NCI-H345 (cell line): ENCODE data around the gene LASP1NB.
"Not testable (repeated sequence)": the region's sequence is repeated elsewhere in the genome, so short reads cannot be mapped to it uniquely, and the experiment has no call there.

Source experiments
- DNase-seq: peaks from one replicate; lab custom pipeline; 2025; lab: John Stamatoyannopoulos, UW

LASP1NB gene

DNA sequence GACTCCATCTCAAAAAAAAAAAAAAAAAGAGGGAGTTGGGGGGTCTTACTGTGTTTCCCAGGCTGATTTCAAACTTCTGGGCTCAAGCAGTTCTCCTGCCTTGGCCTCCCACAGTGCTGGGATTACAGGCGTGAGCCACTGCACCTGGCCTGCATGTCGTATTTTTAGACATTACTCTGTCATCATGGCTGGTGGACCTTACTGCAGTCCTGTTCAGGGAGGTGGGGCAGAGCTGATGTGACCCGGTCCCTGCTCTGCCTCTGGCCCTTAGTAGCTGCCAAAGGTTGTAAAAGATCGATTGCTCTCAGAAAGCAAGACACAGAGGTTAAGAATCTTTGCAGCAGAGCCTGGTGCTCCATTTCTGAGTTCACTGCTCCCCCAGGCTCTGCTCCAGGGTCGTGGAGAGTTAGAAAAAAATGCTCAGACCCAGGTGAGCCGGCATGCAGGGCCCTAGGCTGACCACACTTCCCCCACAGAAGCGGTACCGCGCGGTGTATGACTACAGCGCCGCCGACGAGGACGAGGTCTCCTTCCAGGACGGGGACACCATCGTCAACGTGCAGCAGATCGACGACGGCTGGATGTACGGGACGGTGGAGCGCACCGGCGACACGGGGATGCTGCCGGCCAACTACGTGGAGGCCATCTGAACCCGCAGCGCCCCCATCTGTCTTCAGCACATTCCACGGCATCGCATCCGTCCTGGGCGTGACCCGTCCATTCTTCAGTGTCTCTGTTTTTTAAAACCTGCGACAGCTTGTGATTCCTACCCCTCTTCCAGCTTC, 7.1 kb upstream of the LASP1NB start:
- no peak for DNase-seq

DNA sequence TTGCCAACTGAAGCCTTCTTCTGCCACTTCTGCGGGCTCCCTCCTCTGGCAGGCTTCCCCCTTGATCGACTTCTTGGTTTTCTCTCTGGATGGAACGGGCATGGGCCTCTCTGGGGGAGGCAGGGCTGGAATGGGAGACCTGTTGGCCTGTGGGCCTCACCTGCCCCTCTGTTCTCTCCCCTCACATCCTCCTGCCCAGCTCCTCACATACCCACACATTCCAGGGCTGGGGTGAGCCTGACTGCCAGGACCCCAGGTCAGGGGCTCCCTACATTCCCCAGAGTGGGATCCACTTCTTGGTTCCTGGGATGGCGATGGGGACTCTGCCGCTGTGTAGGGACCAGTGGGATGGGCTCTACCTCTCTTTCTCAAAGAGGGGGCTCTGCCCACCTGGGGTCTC, 6.5 kb upstream of the LASP1NB start:
- DNase-seq, result no peak

DNA sequence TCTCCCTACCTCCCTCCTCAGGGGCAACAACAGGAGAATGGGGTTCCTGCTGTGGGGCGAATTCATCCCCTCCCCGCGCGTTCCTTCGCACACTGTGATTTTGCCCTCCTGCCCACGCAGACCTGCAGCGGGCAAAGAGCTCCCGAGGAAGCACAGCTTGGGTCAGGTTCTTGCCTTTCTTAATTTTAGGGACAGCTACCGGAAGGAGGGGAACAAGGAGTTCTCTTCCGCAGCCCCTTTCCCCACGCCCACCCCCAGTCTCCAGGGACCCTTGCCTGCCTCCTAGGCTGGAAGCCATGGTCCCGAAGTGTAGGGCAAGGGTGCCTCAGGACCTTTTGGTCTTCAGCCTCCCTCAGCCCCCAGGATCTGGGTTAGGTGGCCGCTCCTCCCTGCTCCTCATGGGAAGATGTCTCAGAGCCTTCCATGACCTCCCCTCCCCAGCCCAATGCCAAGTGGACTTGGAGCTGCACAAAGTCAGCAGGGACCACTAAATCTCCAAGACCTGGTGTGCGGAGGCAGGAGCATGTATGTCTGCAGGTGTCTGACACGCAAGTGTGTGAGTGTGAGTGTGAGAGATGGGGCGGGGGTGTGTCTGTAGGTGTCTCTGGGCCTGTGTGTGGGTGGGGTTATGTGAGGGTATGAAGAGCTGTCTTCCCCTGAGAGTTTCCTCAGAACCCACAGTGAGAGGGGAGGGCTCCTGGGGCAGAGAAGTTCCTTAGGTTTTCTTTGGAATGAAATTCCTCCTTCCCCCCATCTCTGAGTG, 5.9 kb upstream of the LASP1NB start:
- no peak for DNase-seq

DNA sequence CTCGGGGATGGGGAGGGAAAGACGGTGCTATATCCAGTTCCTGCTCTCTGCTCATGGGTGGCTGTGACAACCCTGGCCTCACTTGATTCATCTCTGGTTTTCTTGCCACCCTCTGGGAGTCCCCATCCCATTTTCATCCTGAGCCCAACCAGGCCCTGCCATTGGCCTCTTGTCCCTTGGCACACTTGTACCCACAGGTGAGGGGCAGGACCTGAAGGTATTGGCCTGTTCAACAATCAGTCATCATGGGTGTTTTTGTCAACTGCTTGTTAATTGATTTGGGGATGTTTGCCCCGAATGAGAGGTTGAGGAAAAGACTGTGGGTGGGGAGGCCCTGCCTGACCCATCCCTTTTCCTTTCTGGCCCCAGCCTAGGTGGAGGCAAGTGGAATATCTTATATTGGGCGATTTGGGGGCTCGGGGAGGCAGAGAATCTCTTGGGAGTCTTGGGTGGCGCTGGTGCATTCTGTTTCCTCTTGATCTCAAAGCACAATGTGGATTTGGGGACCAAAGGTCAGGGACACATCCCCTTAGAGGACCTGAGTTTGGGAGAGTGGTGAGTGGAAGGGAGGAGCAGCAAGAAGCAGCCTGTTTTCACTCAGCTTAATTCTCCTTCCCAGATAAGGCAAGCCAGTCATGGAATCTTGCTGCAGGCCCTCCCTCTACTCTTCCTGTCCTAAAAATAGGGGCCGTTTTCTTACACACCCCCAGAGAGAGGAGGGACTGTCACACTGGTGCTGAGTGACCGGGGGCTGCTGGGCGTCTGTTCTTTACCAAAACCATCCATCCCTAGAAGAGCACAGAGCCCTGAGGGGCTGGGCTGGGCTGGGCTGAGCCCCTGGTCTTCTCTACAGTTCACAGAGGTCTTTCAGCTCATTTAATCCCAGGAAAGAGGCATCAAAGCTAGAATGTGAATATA, 4.8 kb upstream of the LASP1NB start:
- no peak for DNase-seq

DNA sequence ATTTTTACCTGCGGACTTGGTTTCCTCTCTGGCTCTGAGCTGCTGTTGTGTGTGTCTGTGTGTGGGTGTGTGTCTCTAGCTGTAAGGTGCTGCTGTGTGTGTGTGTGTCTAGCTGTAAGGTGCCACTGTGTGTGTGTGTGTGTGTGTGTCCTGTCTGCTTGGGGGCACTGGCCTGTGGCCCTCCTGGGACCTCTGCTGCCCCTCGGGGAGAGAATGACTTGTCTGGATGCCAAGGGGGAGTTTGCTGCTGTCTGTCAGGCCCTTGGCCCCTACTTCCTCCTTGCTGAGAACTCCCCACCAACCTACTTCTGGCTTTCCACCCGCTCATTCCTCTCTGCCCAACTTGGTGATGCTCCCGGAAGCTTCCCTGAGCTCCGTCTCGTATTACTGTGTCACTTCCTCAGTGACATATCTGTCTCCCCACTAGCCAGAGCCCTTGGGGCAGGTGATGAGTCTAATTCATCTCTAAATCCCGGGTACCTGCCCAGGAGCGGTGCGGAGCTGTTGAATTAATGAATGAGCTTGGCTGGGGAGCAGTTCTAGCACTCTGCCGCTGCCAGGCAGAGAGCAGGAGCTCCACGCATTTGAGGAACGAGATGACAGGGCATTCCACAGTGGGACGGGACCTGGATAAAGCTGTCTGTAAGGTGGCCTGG, 3.5 kb upstream of the LASP1NB start:
- DNase-seq, result no peak

DNA sequence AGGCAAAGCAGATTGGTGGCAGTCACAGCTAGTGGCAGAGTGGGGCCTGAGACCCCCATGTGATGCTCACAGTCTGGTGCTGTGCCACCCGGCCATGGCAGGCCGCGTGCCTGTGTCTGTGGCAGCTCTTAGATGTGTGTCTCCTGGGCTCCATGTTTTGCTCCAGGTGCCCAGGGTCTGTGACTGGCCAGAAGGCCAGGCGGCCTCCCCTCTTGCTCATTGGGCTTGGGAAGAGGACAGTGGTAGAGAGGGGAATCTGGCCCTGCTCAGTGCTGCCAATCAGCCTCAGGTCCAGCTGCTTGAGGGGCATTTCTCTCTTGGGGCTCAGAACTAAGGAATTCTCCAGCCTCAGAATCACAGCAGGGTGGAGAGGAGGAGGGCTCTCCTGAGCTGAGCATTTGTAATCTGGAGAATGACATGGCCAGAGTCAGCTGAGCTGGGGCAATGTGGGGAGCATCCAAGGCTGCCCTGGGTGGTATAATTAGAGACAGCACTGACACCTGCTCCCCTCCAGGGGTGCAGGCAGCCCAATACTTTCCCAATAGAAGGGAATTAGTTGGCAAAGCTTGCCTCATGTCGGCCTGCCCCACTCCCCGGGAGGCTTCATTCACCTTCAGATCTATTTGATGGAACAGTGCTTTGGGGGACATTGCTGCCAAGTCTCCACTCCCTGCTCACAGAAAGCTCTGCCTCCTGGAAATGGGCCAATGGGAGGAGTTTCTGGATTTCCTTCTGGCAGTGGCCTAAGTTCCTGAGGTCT, 2.7 kb upstream of the LASP1NB start:
- peak; percentile 75 for DNase-seq

DNA sequence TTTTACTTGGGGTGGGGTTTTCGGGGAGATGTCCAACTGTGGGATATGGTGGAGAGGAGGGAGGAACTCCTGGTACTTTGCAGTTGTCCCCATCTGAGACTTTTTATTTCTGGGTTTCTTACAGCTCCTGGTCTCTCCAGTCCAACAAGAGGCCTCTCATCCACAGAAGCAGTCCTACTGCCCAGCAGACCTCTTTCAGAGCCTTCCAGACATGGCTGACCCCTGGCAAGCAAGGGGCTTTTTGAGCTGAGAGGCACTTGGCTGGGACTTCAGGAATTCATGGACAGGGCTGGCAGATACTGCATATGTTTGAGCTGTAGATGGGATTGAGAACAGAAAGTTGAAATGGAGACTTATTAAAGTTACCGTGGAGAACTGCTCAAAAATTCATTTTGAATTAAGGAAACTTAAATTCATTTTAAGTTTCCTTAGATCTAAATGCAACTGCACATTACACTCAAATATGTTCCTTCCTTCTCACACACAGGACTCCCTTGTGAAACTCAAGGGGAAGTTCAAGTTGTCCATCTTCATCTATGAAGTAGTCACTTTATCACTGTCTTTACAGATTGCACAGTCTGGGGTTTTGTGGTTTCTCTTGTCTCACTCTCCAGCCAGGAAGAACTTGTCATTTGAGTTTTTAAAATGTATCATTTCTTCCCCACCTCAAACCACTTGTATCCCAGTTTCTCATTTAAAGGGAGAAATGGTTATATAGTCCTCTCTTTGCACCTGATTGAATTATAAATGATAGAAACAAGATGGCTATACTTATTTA, 1.1 kb downstream of the LASP1NB start:
- no peak for DNase-seq

DNA sequence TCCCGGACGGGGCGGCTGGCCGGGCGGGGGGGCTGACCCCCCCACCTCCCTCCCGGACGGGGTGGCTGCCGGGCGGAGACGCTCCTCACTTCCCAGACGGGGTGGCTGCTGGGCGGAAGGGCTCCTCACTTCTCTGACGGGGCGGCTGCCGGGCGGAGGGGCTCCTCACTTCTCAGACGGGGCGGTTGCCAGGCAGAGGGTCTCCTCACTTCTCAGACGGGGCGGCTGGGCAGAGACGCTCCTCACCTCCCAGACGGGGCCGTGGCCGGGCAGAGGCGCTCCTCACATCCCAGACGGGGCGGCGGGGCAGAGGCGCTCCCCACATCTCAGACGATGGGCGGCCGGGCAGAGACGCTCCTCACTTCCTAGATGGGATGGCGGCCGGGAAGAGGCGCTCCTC, 5.4 kb downstream of the LASP1NB start:
- not testable (repeated sequence) for DNase-seq

DNA sequence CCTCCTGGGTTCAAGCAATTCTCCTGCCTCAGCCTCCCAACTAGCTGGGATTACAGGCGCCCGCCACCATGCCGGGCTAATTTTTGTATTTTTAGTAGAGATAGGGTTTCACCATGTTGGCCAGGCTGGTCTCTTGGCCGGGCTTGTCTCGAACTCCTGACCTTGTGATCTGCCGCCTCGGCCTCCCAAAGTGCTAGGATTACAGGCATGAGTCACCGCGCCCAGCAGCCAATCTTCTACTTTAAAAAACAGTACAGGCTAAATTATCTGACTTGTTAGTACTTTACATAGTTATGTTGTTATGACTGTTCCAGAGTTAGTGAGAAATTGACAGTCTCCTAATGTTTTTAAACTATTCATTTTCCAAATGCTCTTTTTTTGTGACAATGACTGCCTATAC, 8.5 kb downstream of the LASP1NB start:
- DNase-seq, result not testable (repeated sequence)

DNA sequence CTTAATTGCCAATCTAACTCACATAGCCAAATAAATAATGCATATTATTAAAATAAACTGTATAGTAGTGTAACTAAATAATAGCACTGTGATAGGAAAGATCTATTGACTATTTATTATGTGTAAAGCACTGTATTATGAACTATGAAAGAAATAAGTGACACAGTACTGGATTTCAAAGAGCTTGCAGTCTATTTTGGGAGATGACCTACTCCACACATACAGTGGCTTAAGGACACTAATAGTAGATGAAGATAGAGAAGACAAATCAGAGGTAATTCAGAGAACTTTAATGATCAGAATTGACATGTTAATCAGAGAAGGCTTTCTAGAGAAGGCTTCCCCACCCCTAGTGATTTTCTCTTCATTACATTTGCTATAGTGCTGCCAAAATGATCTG, 14.6 kb downstream of the LASP1NB start:
- no peak for DNase-seq

DNA sequence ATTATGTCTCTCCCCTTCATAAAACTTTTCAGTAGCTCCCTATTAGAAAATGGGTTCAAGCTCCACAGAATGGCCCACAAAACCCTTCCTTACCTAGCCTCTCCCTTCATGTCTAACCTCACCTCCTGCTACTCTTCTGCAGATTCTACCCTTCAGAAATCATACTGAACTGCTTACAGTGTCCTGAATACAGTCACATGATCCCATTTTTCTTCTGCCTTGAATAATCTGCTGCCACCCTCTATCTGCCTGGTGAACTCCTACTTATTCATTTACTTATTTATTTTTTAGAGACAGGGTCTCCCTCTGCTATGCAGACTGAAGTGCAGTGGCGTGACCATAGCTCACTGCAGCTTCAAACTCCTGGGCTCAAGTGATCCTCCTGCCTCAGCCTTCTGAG, 15.0 kb downstream of the LASP1NB start:
- DNase-seq, result no peak

DNA sequence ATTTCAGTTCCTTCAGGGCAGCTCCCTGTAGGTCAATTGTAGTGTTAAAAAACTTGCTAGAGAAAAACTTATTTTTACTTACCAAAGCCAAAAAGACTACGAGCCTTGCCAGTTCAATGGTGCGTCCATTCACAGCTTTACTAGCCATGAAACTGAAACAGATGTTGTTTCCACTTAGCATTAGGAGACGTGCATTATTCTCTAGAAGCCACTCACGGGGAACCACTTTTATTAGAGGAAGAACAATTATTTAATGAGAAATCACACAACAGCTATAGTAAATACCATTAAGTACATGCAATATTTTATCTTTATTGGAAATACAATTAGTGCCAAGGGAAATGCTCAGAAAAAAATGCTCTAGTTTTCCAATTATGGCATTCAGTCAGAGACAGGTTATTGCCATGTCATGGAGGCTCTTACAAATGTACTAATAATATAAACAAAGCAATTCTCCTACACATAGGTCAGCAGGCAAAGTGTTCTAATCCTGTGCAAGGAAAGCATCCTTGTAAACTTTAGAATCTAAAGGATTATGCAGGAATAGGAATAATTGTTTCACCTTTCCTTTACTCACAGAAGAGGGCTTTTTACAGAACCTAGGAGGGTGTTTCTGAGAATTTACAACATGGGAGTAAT, 17.4 kb downstream of the LASP1NB start:
- DNase-seq, result no peak

DNA sequence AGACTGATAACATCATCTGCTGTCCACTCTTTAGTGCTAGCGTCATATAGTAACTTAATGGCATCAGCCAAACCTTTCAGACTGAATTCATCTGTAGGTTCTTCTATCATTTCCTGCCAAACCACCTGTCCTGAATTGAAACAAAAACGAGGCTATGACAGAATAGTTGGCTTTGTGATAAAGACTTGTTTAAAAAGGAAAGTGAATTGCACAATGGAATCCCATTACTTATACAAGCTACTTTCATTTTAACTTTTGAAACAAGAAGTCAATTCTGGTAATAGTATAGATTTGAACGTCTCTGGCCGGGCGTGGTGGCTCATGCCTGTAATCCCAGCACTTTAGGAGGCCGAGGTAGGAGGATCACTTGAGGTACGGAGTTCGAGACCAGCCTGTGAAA, 18.2 kb downstream of the LASP1NB start:
- DNase-seq, result no peak

DNA sequence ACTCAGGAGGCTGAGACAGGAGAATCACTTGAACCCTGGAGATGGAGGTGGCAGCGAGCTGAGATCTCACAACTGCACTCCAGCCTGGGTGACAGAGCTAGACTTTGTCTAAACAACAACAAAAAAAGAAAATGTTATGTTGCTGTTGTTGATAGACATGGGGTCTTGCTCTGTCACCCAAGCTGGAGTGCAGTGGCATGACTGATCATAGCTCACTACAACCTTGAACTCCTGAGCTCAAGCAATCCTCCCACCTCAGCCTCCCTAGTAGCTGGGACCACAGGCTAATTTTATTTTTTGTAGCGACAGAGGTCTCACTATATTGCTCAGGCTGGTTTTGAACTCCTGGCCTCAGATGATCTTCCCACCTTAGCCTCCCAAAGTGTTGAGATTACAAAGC, 21.8 kb downstream of the LASP1NB start:
- no peak for DNase-seq

DNA sequence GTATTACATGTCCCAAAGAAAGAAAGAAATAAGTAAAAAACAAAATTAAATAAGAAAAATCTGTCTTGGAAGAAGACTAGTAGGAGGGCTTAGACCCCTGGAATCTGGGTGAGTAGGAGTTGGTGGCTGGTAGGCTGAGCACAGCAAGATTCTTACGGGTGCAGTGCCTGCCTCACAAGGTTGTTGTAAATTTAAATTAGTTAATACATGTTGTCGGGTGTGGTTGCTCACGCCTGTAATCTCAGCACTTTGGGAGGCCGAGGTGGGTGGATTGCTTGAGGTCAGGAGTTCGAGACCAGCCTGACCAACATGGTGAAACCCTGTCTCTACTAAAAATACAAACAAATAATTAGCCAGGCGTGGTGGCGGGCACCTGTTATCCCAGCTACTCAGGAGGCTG, 28.4 kb downstream of the LASP1NB start:
- not testable (repeated sequence) for DNase-seq

DNA sequence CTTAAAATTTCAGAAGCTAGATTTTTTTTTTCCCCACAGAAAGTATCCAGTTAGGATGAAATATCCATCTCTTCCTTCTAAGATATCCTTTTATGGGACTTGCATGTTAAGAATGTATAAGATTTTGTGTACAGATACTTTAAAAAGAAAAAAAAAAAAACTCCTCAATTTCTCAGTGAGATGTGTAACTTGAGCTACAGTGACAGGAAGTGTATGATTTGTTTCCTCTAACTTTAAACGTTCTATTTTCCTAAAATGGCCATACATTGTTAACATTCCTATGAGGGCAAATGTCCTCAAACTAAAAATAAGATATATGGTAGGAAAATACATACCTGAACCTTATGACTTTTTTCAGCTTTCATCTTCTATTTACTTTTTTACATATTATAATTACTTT, 32.9 kb downstream of the LASP1NB start:
- no peak for DNase-seq

DNA sequence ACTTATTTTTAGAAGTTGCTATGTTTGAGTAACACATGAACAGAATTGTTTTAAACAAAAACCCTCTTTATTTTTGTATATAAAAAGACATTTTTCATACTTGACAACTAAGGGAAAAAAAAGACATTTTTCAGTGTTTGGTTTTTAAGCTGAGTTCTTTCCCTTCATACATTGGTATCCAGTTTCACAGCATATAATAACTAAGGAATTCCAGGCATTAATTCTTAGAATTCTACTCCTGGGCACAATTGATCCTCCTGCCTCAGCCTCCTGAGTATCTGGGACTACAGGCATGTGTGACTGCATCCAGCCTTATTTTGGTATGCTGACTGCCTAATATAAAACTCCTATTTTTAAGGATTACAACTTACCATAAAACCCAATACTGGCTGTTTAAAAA, 33.3 kb downstream of the LASP1NB start:
- DNase-seq, result no peak

DNA sequence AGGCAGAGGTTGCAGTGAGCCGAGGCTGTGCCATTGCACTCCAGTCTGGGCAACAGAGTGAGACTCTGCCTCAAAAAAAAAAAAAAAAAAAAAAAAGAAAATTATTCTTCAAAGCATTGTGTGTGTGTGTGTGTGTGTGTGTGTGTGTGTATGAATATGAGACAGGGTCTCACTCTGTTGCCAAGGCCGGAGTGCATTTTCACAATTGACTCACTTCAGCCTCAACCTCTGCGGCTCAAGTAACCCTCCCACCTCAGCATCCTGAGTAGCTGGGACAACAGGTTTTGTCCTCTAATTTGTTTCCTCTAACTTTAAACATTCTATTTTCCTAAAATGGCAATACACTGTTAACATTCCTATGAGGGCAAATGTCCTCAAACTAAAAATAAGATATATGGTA, 34.1 kb downstream of the LASP1NB start:
- DNase-seq, result no peak

DNA sequence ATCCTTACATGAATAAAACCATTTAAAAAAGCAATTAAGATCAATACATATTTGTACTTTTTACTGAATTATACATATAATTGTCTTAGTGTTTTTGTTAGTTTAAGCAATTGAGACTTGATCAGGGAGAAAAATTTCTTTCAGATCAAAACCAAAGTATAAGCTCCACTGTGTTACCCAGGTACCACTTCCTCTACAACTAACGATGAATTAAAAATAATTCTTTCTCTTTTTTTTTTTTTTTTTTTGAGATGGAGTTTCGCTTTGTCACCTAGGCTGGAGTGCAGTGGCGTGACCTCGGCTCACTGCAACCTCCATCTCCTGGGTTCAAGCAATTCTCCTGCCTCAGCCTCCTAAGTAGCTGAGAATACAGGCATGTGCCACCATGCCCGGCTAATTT, 35.0 kb downstream of the LASP1NB start:
- no peak for DNase-seq

DNA sequence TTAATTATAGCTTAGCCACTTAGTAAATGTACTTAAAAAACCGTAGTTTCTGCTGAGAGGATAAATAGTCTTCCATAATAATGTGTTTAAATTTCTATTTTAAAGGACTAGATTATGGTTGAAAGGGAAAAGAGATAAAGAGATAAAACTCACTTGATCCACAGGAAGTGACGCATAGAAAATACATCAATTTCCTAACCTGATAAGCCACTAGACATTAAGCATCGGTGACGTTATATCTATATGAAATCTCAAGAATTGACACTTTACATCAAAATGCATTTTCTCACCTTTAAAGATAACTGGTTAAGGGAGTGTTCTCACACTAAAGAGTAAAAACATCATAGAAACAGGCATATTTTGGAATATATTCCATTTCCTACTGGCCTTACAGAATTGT, 36.0 kb downstream of the LASP1NB start:
- no peak for DNase-seq
